Measurements from ENCODE around the gene TRAFD1.
"Not testable (repeated sequence)": the region's sequence is repeated elsewhere in the genome, so short reads cannot be mapped to it uniquely, and the experiment has no call there.

TRAFD1 gene

DNA sequence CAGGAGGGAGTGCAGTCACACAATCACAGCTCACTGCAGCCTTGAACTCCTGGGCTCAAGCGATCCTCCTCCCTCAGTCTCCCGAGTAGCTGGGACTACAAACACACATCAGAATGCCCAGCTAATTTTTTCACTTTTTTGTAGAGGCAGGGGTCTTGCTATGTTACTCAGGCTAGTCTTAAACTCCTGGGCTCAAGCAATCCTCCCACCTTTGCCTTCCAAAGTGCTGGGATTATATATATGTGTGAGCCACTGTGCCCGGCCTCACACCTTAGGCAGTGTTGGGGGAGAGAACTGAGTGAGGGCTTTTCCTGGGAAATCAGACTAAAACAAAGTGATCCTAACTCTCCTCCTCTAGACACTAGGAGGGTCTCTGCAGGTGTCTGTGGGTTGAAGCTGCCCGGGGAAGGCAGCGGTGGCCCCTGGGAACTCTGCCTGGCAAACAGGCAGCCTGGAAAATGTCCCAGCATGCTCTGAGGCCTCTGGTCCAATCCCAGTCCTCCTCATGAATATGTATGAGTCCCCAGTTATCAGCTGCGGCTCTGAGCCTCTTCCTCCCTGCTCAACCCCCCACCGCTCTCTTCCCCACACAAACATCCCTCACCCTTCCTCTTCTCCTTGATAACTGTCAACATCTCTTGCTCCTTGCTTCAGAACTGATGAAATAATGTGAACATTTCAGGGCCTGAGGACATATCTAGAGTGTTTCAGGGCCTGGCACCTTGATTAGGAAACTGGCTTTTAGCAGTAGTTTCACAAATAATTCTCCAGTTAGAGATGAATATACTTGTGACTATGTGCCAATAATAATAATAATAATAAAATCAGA is 8.9 kb upstream of the TRAFD1 start:
- peak; percentile 53 for DNase-seq

- DNase-seq, result peak; percentile 28
Observed at GRCh38 chr12:112117685-112118084, 7.7 kb upstream of the TRAFD1 start.

GRCh38 chr12:112121780-112122565 is 3.4 kb upstream of the TRAFD1 start:
- peak; percentile 76 for DNase-seq

- DNase-seq, result peak; percentile 63
Observed at GRCh38 chr12:112122823-112123690, 2.3 kb upstream of the TRAFD1 start.

DNA sequence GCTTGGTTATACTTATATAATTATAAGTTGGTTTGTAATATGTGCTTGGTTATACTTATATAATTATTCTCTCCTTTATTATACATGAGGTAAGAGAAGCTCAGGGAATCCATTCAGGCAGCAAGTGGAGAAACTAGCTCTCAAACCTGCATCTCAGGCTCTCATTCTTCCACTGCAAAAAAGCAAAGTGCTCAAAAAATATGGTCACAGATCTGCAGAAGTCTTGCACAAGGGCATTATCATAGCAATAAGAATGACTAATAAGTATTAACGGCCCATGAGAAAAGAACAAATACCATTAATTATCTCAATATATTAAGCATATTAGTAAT is 476 bp upstream of the TRAFD1 start:
- DNase-seq, result no peak

- no peak for DNase-seq
Observed at GRCh38 chr12:112126000-112126438, 659 bp downstream of the TRAFD1 start.

DNA sequence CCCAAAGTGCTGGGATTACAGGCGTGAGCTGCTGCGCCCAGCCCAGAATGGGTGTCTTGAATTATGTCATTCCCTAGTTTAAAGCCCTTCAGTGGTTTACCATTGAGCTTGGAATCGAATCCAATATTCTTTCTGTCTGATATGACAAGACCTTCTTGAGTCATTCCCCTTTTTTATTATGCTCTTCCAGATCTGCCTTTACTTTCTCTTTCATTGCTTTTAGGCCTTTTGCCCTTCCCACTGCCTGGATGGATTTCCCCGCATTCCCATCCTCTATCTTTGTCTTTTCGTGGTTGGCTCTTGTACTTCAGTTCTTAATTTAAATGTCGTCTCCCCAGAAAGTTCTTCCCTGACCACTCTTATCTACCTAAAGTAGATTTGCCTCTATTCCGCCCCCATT is 1.6 kb downstream of the TRAFD1 start:
- DNase-seq, result peak; percentile 41

DNA sequence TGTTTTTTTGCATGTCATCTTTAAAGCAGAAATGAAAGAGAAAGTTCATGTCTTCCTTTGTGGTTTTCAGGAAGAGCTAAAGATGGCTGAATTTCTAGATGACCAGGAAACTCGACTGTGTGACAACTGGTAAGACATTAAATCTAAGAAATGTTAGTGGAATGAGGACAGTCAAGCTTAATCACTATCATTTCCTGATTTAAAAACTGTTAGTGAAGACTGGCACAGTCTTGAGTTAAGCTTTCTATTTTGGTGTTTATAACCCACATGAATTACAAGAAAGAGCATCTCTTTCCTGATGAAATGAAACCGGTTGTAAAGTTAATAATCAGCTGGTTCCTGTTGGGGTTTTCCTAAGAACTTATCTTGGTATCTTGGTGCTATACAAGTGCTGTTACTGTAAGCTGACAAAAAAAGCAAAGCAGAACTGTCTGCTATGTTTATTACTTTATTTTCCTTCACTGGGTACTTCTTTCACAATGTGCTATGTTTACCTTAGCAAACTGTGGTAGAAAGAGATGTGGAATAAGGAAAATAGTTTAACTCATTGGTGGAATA is 5.2 kb downstream of the TRAFD1 start:
- peak; percentile 35 for DNase-seq

- no peak for DNase-seq
Observed at GRCh38 chr12:112131686-112132085, 6.3 kb downstream of the TRAFD1 start.

DNA sequence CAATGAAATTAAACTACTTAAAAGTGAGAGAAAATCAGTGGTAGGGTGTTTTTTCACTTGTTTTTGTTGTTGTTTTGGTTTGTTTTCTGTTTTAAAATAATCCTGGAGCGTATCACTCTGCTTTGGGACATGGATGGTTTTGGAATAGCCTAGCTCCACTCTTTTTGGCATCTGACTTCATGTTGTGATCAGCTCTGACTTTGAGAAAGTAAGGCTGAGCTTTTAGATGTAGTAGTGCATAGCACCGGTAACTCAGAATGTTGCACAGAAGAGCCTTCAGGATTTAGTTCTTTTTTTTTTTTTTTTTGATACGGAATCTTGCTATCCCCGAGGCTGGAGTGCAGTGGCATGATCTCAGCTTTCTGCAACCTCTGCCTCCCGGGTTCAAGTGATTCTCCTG is 8.1 kb downstream of the TRAFD1 start:
- DNase-seq, result no peak

GRCh38 chr12:112134731-112135130 is 9.4 kb downstream of the TRAFD1 start:
- no peak for DNase-seq

DNA sequence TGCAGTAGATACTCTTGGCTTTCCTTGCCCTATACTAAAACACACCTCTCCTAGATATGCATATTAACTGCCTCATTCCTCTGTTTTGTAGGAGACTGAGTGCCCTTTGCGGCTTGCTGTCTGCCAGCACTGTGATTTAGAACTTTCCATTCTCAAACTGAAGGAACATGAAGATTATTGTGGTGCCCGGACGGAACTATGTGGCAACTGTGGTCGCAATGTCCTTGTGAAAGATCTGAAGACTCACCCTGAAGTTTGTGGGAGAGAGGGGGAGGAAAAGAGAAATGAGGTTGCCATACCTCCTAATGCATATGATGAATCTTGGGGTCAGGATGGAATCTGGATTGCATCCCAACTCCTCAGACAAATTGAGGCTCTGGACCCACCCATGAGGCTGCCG is 15.4 kb downstream of the TRAFD1 start:
- DNase-seq, result no peak

DNA sequence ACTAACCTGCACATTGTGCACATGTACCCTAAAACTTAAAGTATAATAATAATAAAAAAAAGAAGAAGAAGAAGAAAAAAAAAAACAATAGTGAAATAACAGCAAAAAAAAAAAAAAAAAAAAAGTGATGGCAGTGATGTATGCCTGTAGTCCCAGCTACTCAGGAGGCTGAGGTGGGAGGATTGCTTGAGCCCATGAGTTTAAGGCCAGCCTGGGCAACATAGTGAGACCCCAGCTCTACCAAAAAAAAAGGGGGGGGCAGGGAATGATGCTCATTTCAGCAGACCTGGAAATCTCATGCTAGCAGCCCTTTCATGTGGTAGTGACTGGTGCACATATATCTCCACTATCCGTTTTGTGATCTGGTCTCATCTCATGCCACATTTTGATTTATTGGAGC is 20.8 kb downstream of the TRAFD1 start:
- no peak for DNase-seq

- DNase-seq, result peak; percentile 86
Observed at GRCh38 chr12:112148031-112148513, 22.7 kb downstream of the TRAFD1 start.

- no peak for DNase-seq
Observed at GRCh38 chr12:112149596-112149995, 24.2 kb downstream of the TRAFD1 start.

DNA sequence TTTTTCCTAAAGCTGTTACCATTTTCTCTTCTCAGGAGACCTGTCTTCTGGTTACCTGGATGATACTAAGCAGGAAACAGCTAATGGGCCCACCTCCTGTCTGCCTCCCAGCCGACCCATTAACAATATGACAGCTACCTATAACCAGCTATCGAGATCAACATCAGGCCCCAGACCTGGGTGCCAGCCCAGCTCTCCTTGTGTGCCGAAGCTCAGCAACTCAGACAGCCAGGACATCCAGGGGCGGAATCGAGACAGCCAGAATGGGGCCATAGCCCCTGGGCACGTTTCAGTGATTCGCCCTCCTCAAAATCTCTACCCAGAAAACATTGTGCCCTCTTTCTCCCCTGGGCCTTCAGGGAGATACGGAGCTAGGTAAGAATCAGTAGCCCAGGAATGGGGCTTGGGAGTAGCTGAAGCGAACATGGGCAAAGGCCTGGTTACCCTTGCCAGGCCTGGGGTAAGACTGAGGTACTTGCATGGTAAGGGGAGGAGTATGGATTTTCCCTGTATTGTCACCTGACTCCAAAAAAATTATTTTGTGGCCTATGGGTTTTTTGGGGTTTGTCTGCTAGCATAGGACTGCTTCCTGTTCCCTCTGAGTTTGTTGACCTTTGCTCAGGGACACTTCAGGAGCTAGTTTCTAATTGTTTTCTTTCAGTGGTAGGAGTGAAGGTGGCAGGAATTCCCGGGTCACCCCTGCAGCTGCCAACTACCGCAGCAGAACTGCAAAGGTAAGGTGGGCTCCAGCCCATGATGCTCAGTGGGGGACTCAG is 26.6 kb downstream of the TRAFD1 start:
- DNase-seq, result no peak

GRCh38 chr12:112153181-112153892 is 28.0 kb downstream of the TRAFD1 start:
- DNase-seq, result no peak

- no peak for DNase-seq
Observed at GRCh38 chr12:112153893-112154219, 28.5 kb downstream of the TRAFD1 start.

GRCh38 chr12:112158461-112159145 is 33.2 kb downstream of the TRAFD1 start:
- DNase-seq, result not testable (repeated sequence)

GRCh38 chr12:112159146-112159541 is 33.8 kb downstream of the TRAFD1 start:
- DNase-seq, result no peak

DNA sequence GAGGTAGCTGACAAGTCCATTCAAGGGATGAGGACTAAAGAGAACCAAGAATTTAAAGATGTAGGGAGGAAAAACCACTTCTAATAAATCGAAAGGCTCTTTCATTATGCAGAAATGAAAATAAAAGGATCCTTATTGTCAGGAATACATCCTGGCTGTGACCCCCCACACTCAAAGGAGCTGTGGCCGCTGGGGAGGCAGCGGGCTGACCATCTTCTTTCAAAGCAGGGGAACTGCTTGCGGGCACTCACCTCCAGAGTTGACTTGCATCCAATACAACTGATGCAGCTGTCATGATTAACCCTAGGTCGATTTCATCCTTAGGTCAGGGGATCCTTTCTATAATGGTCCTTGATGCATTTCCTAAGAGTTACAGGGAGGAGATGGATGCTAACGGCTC is 35.3 kb downstream of the TRAFD1 start:
- DNase-seq, result no peak
